Liver (tissue), 9 donors: ENCODE results near the gene TMEM154. TPM values are rescaled to one million over a fixed set of nuclear protein-coding genes. Genes with fewer than 3 reads are reported as not detected.

Experiments
- DNase-seq: peaks from one replicate; pipeline ENCODE4 v3.0.0-alpha.2; 2017; ENCODE audit warnings: low spot score
- H3K27ac ChIP-seq, 2 donors: one replicate each; pipeline ENCODE4 v1.7.0; 2013; ENCODE audit warnings: inconsistent platforms in 2 of 2, low read length in 2 of 2, control low read depth in 1 of 2, low read depth in 1 of 2, mild to moderate bottlenecking in 1 of 2
- H3K27me3 ChIP-seq, 4 donors: one replicate each; pipeline versions ENCODE4 v1.6.1 to v1.7.0; 2013; ENCODE audit warnings: low read length in 3 of 4, inconsistent platforms in 1 of 4, mild to moderate bottlenecking in 1 of 4, moderate library complexity in 1 of 4; ENCODE audit not compliant: control insufficient read depth in 4 of 4, insufficient read depth in 4 of 4
- H3K36me3 ChIP-seq, 4 donors: one replicate each; pipeline versions ENCODE4 v1.6.1 to v1.7.0; 2013; ENCODE audit warnings: low read length in 3 of 4, mild to moderate bottlenecking in 3 of 4, low read depth in 1 of 4, moderate library complexity in 1 of 4; ENCODE audit not compliant: control insufficient read depth in 4 of 4, insufficient read depth in 3 of 4
- H3K4me1 ChIP-seq, 4 donors: one replicate each; pipeline versions ENCODE4 v1.6.1 to v1.7.0; 2013; ENCODE audit warnings: low read length in 3 of 4, mild to moderate bottlenecking in 3 of 4, moderate library complexity in 1 of 4; ENCODE audit not compliant: control insufficient read depth in 4 of 4, insufficient read depth in 4 of 4
- H3K4me3 ChIP-seq, 3 donors: one replicate each; pipeline versions ENCODE4 v1.6.1 to v1.7.0; 2013; ENCODE audit warnings: low read length in 3 of 3, control low read depth in 1 of 3, low read depth in 1 of 3, mild to moderate bottlenecking in 1 of 3
- H3K9ac ChIP-seq, 2 donors: one replicate each; pipeline ENCODE4 v1.7.0; 2013; ENCODE audit warnings: low read length in 2 of 2, mild to moderate bottlenecking in 2 of 2, moderate library complexity in 2 of 2, control low read depth in 1 of 2, low read depth in 1 of 2
- H3K9me3 ChIP-seq, 4 donors: one replicate each; pipeline versions ENCODE4 v1.6.1 to v1.7.0; 2013; ENCODE audit warnings: low read length in 3 of 4; ENCODE audit not compliant: control insufficient read depth in 4 of 4
- EGR1 ChIP-seq, 2 donors: IDR thresholded peaks; 2 replicates each; pipeline ENCODE4 v1.6.1; 2016 to 2018; ENCODE audit warnings: antibody characterized with exemption in 2 of 2, low read depth in 2 of 2
- FOXA1 ChIP-seq: IDR thresholded peaks from 2 replicates; pipeline ENCODE4 v1.6.1; 2016; ENCODE audit warnings: antibody characterized with exemption
- FOXA2 ChIP-seq: IDR thresholded peaks from 2 replicates; pipeline ENCODE4 v1.6.1; 2016; ENCODE audit warnings: antibody characterized with exemption
- GABPA ChIP-seq, 2 donors: IDR thresholded peaks in 1 of 2; conservative IDR thresholded peaks in 1 of 2; 2 replicates each; pipeline ENCODE4 v1.6.1; 2016; ENCODE audit warnings: antibody characterized with exemption in 2 of 2, mild to moderate bottlenecking in 1 of 2, moderate library complexity in 1 of 2
- HNF4A ChIP-seq, 2 donors: conservative IDR thresholded peaks; 2 replicates each; pipeline ENCODE4 v1.6.1; 2016; ENCODE audit warnings: antibody characterized with exemption in 2 of 2, mild to moderate bottlenecking in 2 of 2
- HNF4G ChIP-seq: IDR thresholded peaks from 2 replicates; pipeline ENCODE4 v1.6.1; 2016; ENCODE audit warnings: antibody characterized with exemption
- JUND ChIP-seq, 2 donors: IDR thresholded peaks; 2 replicates each; pipeline ENCODE4 v1.6.1; 2016; ENCODE audit warnings: antibody characterized with exemption in 2 of 2
- NR2F2 ChIP-seq: IDR thresholded peaks from 2 replicates; pipeline ENCODE4 v1.6.1; 2016; ENCODE audit warnings: antibody characterized with exemption
- RAD21 ChIP-seq, 2 donors: IDR thresholded peaks; 2 replicates each; pipeline ENCODE4 v1.6.1; 2016; ENCODE audit warnings: antibody characterized with exemption in 2 of 2, mild to moderate bottlenecking in 2 of 2
- RXRA ChIP-seq, 2 donors: IDR thresholded peaks; 2 replicates each; pipeline ENCODE4 v1.6.1; 2017 to 2018; ENCODE audit warnings: antibody characterized with exemption in 2 of 2, mild to moderate bottlenecking in 1 of 2
- SP1 ChIP-seq: IDR thresholded peaks from 2 replicates; pipeline ENCODE4 v1.6.1; 2018; ENCODE audit warnings: antibody characterized with exemption, mild to moderate bottlenecking
- TAF1 ChIP-seq: conservative IDR thresholded peaks from 2 replicates; pipeline ENCODE4 v1.6.1; 2016; ENCODE audit warnings: antibody characterized with exemption, mild to moderate bottlenecking
- YY1 ChIP-seq: IDR thresholded peaks from 2 replicates; pipeline ENCODE4 v1.6.1; 2016; ENCODE audit warnings: antibody characterized with exemption, mild to moderate bottlenecking
- WGBS: extraction: QIAGEN DNeasy Blood & Tissue Kit; methylation state at CpG from one replicate; pipeline ENCODE4 v1.1.7; 2013; 5-methylcytosine and 5-hydroxymethylcytosine counted together
- polyA plus RNA-seq, 2 donors: library from polyadenylated mRNA; stranded (reverse) in 1 of 2; unstranded in 1 of 2; fragments of 200-250 nt in 1 of 2; fragments of >200 nt in 1 of 2; fragmentation: Nextera tagmentation in 1 of 2; extraction: Ambion mirVana in 1 of 2; gene quantifications; one replicate each; pipeline versions ENCODE4 v1.2.1 to v1.2.3, GENCODE V29; 2013 to 2015
- total RNA-seq, 2 donors: library from RNA; depleted of rRNA; stranded (reverse); fragments of >200 nt; gene quantifications; one replicate each; pipeline ENCODE4 v1.2.3, GENCODE V29; 2014
- TF ChIP-seq, protein P1 (sequence below): IDR thresholded peaks from 2 replicates; pipeline ENCODE4 v1.6.1; 2016; ENCODE audit warnings: antibody characterized with exemption
- TF ChIP-seq, protein P2 (sequence below): IDR thresholded peaks from 2 replicates; pipeline ENCODE4 v1.6.1; 2016; ENCODE audit warnings: antibody characterized with exemption, mild to moderate bottlenecking
- TF ChIP-seq, protein P3 (sequence below): fragments of 150-350 bp; IDR thresholded peaks from 2 replicates; pipeline ENCODE4 v1.5.1; 2017; ENCODE audit warnings: improper control_type of control experiment, low read depth, low read length; ENCODE audit not compliant: missing input control
- TF ChIP-seq, protein P4 (sequence below): IDR thresholded peaks from 2 replicates; pipeline ENCODE4 v1.6.1; 2016; ENCODE audit warnings: antibody characterized with exemption
- TF ChIP-seq, protein P5 (sequence below): IDR thresholded peaks from 2 replicates; pipeline ENCODE4 v1.6.1; 2016; ENCODE audit warnings: antibody characterized with exemption
- donor health status: healthy.
- donor health status: healthy.
- donor health status: healthy.
- donor health status: healthy.
- donor health status: healthy.

TMEM154 gene
- total and polyA plus RNA-seq, 4 donors: 0.32 to 4.4 (median 2.3) TPM

DNA sequence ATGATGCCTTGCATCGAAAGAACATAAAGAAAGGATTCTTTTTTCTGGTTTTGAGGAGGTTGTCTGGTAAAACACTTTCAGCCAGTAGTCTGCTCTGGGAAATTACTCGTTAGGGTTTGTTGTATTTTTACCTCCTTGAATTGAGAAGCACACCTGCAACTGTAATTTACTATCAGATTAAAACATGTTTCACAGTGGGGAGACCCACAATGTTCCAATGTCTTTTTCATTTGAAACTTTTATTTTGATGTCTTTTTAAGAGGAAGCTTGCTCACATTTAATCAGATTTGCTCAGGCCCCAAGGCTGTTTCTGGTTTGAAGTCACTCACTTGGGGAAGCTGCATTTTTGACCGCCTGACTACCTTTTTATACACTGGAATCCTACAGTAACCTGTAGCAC is 12.0 kb downstream of the TMEM154 start:
- no peak for DNase-seq
- Histone ChIP-seq H3K4me1 (peaks cover 0 to 6% (median 5%) of the 10 kb centered on the region in 4 donors), H3K36me3 (no peaks in the 10 kb centered on the region), H3K27ac (no peak overlapping the region), H3K27me3 (no peaks in the 10 kb centered on the region), H3K4me3 (no peak overlapping the region), H3K9ac (no peak overlapping the region), H3K9me3 (no peaks in the 10 kb centered on the region)
- TF ChIP-seq TAF1: no peak
- TF ChIP-seq RAD21 (IDR thresholded peaks at IDR 0.05): no peak
- TF ChIP-seq HNF4G: no peak
- TF ChIP-seq FOXA2: no peak
- TF ChIP-seq, protein P1, sequence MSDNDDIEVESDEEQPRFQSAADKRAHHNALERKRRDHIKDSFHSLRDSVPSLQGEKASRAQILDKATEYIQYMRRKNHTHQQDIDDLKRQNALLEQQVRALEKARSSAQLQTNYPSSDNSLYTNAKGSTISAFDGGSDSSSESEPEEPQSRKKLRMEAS: no peak
- TF ChIP-seq, protein P2, sequence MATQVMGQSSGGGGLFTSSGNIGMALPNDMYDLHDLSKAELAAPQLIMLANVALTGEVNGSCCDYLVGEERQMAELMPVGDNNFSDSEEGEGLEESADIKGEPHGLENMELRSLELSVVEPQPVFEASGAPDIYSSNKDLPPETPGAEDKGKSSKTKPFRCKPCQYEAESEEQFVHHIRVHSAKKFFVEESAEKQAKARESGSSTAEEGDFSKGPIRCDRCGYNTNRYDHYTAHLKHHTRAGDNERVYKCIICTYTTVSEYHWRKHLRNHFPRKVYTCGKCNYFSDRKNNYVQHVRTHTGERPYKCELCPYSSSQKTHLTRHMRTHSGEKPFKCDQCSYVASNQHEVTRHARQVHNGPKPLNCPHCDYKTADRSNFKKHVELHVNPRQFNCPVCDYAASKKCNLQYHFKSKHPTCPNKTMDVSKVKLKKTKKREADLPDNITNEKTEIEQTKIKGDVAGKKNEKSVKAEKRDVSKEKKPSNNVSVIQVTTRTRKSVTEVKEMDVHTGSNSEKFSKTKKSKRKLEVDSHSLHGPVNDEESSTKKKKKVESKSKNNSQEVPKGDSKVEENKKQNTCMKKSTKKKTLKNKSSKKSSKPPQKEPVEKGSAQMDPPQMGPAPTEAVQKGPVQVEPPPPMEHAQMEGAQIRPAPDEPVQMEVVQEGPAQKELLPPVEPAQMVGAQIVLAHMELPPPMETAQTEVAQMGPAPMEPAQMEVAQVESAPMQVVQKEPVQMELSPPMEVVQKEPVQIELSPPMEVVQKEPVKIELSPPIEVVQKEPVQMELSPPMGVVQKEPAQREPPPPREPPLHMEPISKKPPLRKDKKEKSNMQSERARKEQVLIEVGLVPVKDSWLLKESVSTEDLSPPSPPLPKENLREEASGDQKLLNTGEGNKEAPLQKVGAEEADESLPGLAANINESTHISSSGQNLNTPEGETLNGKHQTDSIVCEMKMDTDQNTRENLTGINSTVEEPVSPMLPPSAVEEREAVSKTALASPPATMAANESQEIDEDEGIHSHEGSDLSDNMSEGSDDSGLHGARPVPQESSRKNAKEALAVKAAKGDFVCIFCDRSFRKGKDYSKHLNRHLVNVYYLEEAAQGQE: no peak
- TF ChIP-seq, protein P3, sequence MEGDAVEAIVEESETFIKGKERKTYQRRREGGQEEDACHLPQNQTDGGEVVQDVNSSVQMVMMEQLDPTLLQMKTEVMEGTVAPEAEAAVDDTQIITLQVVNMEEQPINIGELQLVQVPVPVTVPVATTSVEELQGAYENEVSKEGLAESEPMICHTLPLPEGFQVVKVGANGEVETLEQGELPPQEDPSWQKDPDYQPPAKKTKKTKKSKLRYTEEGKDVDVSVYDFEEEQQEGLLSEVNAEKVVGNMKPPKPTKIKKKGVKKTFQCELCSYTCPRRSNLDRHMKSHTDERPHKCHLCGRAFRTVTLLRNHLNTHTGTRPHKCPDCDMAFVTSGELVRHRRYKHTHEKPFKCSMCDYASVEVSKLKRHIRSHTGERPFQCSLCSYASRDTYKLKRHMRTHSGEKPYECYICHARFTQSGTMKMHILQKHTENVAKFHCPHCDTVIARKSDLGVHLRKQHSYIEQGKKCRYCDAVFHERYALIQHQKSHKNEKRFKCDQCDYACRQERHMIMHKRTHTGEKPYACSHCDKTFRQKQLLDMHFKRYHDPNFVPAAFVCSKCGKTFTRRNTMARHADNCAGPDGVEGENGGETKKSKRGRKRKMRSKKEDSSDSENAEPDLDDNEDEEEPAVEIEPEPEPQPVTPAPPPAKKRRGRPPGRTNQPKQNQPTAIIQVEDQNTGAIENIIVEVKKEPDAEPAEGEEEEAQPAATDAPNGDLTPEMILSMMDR: no peak
- no peak for TF ChIP-seq NR2F2
- TF ChIP-seq, protein P4, sequence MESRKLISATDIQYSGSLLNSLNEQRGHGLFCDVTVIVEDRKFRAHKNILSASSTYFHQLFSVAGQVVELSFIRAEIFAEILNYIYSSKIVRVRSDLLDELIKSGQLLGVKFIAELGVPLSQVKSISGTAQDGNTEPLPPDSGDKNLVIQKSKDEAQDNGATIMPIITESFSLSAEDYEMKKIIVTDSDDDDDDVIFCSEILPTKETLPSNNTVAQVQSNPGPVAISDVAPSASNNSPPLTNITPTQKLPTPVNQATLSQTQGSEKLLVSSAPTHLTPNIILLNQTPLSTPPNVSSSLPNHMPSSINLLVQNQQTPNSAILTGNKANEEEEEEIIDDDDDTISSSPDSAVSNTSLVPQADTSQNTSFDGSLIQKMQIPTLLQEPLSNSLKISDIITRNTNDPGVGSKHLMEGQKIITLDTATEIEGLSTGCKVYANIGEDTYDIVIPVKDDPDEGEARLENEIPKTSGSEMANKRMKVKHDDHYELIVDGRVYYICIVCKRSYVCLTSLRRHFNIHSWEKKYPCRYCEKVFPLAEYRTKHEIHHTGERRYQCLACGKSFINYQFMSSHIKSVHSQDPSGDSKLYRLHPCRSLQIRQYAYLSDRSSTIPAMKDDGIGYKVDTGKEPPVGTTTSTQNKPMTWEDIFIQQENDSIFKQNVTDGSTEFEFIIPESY: no peak
- no peak for TF ChIP-seq SP1
- no peak for TF ChIP-seq EGR1 (IDR thresholded peaks at IDR 0.05; ENCODE audit: low read depth in 2 of 2)
- TF ChIP-seq HNF4A (conservative IDR thresholded peaks at IDR 0.05): no peak
- TF ChIP-seq, protein P5, sequence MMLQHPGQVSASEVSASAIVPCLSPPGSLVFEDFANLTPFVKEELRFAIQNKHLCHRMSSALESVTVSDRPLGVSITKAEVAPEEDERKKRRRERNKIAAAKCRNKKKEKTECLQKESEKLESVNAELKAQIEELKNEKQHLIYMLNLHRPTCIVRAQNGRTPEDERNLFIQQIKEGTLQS: no peak
- TF ChIP-seq YY1: no peak
- TF ChIP-seq GABPA (IDR thresholded peaks at IDR 0.05 in 1 of 2, conservative IDR thresholded peaks at IDR 0.05 in 1 of 2): no peak
- TF ChIP-seq JUND (IDR thresholded peaks at IDR 0.05): no peak
- no peak for TF ChIP-seq FOXA1
- TF ChIP-seq RXRA (IDR thresholded peaks at IDR 0.05): no peak
- WGBS: 86% methylated on average over 3 of the region's 3 CpGs
